UCSD-AML1 (cell line): ENCODE measurements around the gene ROM1.
"Not testable (repeated sequence)": the region's sequence is repeated elsewhere in the genome, so short reads cannot be mapped to it uniquely, and the experiment has no call there.

Source experiments
- DNase-seq: peaks from one replicate; lab custom pipeline; 2025; ENCODE audit not compliant: unreplicated experiment; lab: John Stamatoyannopoulos, UW

The ROM1 gene, protein sequence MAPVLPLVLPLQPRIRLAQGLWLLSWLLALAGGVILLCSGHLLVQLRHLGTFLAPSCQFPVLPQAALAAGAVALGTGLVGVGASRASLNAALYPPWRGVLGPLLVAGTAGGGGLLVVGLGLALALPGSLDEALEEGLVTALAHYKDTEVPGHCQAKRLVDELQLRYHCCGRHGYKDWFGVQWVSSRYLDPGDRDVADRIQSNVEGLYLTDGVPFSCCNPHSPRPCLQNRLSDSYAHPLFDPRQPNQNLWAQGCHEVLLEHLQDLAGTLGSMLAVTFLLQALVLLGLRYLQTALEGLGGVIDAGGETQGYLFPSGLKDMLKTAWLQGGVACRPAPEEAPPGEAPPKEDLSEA

GRCh38 chr11:62612366-62613290, at the start of gene ROM1, which contains the start of gene EML3:
Gene ROM1 (plus strand): TSS chr11:62613257. CDS start chr11:62613282, 25 bp downstream.
Gene EML3 (minus strand): TSS chr11:62612775. CDS start chr11:62612457, 318 bp downstream.
- DNase-seq: peak; percentile 95

DNA sequence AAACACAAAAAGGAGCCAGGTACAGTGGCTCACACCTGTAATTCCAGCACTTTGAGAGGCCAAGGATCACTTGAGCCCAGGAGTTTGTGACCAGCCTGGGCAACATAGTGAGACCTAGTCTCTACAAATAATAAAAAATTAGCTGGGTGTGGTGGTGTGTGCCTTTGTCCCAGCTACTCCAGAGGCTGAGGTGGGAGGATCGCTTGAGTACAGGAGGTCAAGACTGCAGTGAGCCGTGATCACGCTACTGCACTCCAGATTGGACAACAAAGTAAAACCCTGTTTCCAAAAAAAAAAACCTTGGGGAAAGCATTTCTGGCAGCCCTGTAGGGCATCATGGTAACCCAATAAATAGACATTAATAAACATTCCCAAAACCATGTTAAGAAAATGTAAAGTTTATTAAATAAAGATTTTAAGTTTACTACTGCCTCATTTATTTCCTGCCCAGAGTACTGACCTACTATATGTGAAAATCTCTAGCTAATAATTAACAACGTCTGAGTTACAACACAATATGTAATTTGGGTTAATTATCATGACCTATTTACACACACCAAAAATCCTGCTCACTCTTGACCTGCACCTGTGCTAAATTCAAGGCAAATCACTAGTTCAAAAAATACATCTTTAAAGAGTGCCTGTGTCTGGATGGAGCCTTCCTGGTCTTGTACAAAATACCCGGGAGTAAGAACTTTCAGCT, 47.8 kb upstream of the ROM1 start:
- no peak for DNase-seq

- no peak for DNase-seq
Observed at GRCh38 chr11:62566247-62566646, 46.8 kb upstream of the ROM1 start.

DNA sequence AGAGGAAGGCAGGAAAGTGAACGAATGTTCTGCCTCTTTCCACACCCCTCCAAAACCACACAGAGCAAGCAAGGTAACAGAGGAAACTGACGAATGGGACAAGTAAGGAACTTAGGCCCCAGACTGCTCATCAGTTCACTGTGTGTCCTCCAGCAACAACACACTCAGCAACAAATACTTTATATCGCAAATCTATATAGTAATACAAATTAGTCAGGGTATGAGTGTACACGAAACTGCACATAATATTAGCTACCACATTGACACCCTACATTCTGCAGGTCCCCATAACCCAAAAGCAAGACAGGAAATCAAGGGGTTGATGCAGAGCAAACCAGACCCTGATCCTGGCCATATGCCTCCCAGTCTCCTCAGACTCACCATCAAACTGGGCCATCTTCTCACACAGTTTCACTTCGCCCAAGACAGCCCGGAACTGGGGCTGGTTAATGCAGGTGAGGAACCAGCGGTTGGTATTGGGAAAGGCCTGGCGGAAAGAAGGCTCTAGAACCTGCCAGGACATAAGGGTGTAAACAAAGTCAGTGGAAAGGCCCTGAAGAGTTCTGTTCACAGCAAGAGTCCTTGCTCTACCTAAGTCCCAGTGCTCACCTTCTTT, 45.9 kb upstream of the ROM1 start:
- no peak for DNase-seq

DNA sequence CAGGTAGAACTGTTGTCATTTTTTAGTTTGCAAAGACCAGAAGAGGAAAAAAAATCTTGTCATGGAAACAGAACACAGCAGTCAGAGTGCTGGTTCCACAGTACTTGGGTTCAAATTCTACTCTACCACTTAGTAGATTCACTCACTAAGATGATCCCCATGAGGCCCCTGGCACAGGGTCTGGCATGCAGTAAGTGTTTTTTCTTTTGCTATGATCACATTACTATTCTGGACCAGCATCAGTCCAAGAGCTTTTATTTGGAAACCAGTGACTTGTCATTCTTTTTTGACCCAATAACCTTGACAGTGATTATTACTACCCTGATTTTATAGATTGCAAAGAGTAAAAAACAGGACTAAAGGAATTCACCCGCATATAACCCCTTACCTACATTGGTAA, 43.4 kb upstream of the ROM1 start:
- no peak for DNase-seq

GRCh38 chr11:62570903-62571302, 42.2 kb upstream of the ROM1 start:
- DNase-seq: not testable (repeated sequence)

- DNase-seq: not testable (repeated sequence)
Observed at GRCh38 chr11:62571493-62571892, 41.6 kb upstream of the ROM1 start.

- DNase-seq: no peak
Observed at GRCh38 chr11:62572431-62572830, 40.6 kb upstream of the ROM1 start.

DNA sequence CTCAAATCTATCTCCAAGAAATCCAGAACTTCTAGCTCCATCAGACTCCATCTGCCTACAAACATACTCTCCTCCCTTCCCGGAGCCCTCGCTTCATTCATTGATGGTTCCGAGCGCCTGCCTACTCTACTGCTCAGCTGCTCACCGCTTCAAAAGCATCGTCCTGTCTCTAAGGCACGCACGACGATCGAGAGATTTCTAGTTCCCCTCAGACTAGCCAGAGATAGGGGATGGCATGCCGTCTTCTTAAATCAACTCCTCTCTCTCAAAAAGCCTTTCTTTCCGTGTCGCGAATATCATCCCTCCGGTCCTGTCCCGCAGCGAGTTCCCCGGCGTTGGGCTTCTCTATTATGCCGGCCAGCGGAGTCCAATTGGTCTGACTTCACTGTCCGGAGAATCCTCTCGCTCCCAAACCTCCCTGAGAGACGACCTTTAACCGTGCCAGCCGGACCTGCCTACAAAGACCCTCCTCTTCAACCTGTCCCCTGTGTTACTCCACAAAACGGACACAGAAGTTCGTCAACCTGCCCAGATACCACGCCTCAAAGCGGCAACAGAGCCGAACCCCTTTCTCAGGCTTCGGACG, 40.0 kb upstream of the ROM1 start:
- peak; percentile 56 for DNase-seq

GRCh38 chr11:62573592-62574362, 39.3 kb upstream of the ROM1 start, which contains the start of gene EEF1G:
Gene EEF1G (minus strand): TSS chr11:62573891. CDS start chr11:62573842, 49 bp downstream.
- DNase-seq: peak; percentile 99

DNA sequence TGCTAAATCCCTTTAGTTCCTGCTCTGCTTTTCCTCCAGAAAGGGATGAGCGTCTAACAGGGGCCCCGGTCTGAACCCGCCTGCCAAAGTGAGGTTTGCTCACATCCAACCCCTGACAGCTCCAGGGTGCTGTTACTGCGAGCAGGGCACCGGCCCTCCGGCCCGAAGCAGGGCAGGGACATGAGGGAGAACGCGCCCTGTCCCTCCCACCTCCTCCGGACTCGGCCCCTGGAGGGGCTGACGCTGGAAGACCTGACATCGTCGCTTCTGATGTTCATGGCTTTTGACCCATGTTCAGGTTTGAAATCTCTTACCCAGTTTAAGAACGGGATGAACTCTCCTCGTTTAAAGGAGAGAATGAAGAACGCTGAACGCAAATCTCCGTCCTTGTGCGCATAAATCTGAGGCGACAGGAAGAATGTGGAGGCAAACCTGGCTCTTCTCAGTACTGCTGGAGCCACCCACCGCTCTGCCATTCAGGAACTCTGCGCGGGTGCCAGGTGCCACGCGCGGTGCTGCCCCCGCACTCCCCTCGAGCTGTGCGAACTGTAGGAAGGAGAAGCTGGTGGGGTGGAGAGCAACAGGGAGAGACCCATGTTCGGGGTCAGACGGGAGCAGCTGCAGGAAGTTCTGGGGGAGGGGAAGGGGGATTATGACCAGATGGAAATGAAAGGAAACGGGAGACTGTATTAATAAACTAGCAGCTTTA, 38.5 kb upstream of the ROM1 start:
- DNase-seq: peak; percentile 40

DNA sequence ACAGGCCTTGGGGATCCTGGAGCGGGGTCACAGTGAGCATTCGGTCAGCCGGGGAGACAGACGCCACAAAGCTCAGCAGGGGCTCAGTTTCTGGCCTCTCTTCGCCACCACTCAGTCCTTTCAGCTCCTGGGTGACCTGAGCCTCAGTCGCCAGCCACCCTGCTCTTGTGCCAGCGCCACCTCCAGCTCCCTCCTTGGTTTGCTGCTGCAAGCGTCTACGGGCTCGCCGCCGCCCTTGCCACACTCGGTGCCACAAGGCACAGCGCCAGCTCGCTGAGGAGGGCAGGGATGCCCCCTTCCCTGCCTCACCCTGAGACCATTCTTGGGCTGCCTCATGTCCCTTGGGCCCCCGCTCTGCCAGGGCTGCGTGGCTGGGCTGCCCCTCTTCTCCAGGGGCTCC, 37.9 kb upstream of the ROM1 start:
- DNase-seq: no peak

- DNase-seq: no peak
Observed at GRCh38 chr11:62575837-62576236, 37.2 kb upstream of the ROM1 start.

- DNase-seq: no peak
Observed at GRCh38 chr11:62577046-62577714, 35.9 kb upstream of the ROM1 start.

- DNase-seq: no peak
Observed at GRCh38 chr11:62578541-62578940, 34.5 kb upstream of the ROM1 start.

DNA sequence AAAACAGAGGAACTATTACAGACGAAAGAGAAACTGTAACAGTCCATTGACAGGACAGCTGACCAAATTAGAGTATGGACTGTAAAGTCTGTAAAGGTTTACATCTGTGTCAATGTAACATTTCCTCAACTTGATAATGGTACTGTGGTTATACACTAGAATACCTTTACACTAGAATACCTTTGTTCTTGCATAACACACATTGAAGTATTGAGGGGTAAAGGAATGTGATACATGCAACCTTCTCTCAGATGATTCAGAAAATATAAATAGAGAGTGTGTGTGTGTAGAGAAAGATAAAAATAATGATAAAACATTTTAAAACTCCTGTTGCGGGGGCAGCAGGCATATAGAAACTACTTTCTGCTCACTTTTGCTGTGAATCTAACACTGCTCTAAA, 33.8 kb upstream of the ROM1 start:
- DNase-seq: no peak

DNA sequence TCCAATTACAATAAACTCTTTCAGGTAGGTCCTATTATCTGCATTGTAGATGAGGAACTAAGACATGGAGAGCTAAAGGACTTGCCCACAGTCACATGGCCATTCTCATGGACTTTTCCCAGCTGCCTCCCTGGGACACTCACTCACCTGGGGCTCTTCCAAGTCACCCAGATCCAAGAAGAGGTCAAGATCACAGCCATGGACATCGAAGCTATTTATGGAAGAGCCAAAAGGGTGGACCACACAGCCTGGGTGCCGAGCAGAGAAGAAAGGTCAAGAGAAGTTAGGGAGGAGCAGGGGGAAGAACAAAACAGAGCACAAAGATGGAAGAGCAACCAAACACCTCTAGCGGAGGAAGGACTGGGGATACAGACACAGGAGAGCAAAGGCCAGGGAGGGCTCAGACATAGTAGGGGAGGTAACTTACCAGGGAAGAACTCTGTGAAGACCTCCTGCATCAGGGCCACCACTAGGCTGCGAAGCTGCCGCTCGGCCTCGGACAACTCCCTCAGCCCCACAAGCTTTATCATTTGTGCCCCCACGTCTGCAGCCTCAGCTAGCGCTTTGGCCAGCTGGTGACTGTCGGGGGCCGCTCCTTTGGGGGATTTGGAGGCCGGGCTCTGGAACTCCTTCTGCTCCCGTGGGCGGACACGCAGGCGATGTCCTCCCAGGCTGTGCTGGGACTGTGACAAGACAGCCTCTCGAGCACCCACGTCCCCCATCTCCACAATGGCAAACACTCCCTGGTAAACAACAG, 31.9 kb upstream of the ROM1 start:
- no peak for DNase-seq

- DNase-seq: not testable (repeated sequence)
Observed at GRCh38 chr11:62581735-62582134, 31.3 kb upstream of the ROM1 start.
